Tongue (tissue), 2 donors: ENCODE measurements around the gene USP32. TPM values are rescaled to one million over a fixed set of nuclear protein-coding genes. Genes with fewer than 3 reads are reported as not detected.
"Not testable (repeated sequence)": the region's sequence is repeated elsewhere in the genome, so short reads cannot be mapped to it uniquely, and the experiment has no call there.

Experiments
- DNase-seq: peaks from one replicate; pipeline ENCODE4 v3.0.0-alpha.2; 2015
- total RNA-seq: library from RNA; depleted of rRNA; stranded (reverse); fragments of >200 nt; gene quantifications from one replicate; pipeline ENCODE4 v1.2.3, GENCODE V29; 2014

Gene USP32
- total RNA-seq, 1 donor from 2014 or later = 49.0 TPM

DNA sequence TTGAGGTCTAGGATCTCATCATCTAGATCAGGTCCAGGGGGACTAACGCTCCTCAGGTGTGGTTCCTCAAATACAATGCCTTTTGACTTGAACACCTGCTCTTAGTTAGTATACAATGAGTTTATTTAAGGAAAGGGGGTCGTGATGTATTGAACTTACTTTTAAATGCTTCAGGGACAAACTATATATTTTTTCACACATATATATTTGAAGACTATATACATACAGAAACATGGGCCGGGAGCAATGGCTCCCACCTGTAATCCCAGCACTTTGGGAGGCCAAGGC lies 11.5 kb upstream of the USP32 start:
- DNase-seq = no peak

- no peak for DNase-seq
Measured at GRCh38 chr17:60401819-60402218, 9.9 kb upstream of the USP32 start.

GRCh38 chr17:60398227-60398959 lies 6.5 kb upstream of the USP32 start:
- no peak for DNase-seq

- no peak for DNase-seq
Measured at GRCh38 chr17:60396412-60396811, 4.5 kb upstream of the USP32 start.

GRCh38 chr17:60395508-60396065 lies 3.7 kb upstream of the USP32 start:
- DNase-seq = no peak

GRCh38 chr17:60393840-60394723 lies 2.1 kb upstream of the USP32 start:
- DNase-seq = no peak

- DNase-seq = peak; percentile 74
Measured at GRCh38 chr17:60392845-60393702, 1.1 kb upstream of the USP32 start.

DNA sequence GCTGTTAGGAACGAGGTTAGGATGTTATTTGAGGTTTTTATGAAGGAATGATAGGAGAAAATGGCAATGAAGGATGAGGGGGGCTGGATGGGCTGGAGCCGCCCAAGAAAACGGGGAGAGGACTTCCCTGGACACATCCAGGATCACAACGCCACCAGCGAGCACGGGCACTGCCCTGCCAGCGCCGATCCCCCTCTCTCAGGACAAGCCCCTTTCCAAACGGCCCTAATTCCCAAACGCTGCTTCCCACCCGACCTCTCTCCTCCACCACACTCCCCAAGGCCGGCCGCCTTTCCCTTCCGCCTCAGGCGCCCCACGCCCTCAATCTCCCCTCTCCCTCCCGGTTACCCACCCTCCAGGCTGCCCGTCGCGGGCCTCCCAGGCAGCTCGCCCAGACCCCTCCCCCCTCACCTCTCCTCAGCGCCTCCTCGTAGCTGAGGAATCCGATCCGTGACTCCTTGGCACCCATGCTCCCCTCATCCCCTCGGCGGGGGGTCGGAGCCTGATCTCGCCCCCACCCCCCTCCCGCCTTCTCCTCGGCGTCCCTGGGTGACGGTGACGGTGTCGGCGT lies 377 bp downstream of the USP32 start:
- DNase-seq = no peak

- DNase-seq = peak; percentile 60
Measured at GRCh38 chr17:60390925-60391470, 935 bp downstream of the USP32 start.

GRCh38 chr17:60390186-60390585 lies 1.7 kb downstream of the USP32 start:
- DNase-seq = no peak

DNA sequence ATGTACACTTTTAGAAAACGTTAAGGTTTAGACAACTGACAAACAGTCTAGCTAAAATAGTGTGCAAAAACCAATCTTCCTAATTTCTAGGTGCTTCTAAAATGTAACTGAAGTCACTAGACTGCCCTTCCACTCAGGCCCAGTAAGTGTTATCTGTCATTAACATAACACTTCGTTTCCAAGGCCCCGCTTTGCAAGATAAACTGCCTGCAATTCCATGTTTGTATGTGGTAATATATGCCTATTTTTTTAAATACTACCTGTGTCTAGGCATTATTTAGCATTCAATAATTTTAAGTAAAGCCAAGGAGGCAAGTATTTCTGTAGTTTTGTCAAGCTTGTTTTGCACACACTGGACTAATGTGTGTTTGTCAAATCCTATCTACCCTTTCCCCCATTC lies 3.2 kb downstream of the USP32 start:
- DNase-seq = no peak

- no peak for DNase-seq
Measured at GRCh38 chr17:60387666-60388065, 4.3 kb downstream of the USP32 start.

DNA sequence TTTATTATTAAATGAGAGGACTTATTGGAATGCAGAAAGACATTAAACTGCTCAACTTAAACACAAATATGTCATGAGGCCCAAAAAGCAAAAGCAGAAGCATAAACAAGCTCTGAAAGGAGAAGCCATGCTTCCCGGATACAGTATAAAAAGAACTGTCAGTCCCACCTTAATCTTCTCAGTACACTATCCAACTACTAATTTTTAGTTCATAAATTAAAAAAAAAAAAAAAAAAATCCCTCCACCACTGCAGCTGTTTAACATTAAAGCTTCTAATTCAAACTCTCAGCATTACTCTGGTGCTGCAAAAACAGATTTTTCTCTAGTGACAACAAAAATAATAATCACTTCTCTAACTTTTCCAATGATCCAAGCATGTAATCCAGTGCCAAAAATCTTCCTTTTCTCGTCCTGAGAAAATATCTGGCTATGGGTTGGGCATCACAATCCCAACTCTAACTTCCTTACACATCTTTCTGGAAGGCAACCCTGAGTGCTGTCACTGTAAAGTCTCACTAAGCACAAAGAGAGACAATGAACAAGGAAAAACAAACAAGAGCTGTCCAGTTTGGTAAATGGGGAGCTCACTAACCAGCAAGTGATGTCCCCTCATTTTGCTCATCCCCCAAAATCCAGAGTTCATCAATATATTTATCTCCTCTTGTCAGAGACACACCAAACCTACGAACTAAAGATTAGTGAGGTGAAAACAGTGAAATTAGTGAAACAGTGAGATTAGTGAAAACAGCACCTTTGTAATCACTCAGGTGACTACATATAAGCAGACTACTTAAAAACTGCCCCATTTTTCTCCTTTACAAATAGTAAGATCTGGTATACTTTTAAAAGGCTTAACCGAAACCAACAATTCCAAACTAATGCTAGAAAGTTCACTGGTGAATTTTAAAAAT lies 5.5 kb downstream of the USP32 start:
- DNase-seq = no peak

DNA sequence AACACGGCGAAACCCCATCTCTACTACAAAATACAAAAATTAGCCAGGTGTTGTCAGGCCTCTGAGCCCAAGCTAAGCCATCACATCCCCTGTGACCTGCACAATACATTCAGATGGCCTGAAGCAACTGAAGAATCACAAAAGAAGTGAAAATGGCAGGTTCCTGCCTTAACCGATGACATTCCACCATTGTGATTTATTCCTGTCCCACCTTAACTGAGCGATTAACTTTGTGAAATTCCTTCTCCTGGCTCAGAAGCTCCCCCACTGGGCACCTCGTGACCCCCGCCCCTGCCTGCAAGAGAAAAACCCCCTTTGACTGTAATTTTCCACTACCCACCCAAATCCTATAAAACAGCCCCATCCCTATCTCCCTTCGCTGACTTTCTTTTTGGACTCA lies 7.0 kb downstream of the USP32 start:
- DNase-seq = not testable (repeated sequence)

- DNase-seq = no peak
Measured at GRCh38 chr17:60383379-60383778, 8.6 kb downstream of the USP32 start.

DNA sequence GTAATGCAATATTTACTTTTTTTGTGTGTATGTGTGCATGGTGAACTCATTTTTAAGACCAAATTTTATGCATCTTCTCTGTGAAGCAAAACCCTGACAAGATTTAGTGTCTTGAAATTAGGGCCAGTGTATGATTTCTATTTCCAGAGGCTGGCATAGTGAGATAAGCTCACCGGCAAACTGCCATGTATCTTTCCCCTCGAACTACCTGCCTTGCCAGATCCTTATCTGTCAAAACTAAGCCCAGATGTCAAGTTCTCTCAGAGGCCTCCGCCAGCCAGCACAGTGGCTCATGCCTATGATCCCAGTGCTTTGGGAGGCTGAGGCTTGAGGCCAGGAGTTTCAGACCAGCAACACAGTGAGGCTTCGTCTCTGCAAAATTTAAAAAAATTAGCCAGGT lies 10.0 kb downstream of the USP32 start:
- no peak for DNase-seq

GRCh38 chr17:60379461-60379860 lies 12.5 kb downstream of the USP32 start:
- not testable (repeated sequence) for DNase-seq

GRCh38 chr17:60378187-60378586 lies 13.7 kb downstream of the USP32 start:
- not testable (repeated sequence) for DNase-seq

DNA sequence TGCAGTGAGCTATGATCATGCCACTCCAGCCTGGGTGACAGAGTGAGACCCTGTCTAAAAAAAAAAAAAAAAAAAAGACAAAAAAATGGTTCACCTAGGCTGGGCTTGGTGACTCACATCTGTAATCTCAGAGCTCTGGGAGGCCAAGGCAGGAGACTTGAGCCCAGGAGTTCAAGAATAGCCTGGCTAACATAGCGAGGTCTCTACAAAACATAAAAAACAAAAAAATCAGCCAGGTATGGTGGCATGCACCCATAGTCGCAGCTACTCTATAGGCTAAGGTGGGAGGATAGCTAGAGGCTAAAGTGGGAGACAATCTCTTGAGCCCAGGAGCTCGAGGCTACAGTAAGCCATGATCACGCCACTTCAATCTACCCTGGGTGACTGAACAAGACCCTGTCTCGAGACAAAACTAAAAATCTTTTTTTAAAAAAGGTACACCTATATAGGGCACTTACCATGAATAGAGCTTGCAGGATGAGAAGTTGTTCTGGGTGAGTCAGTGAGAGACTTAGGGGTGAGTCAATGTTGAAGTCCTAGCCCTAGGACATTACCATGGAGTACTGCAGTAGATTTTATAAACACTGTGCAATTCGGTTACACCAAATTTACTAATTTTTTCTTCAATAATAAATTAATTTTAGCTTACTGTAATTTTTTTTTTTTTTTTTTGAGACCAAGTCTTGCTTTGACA lies 19.0 kb downstream of the USP32 start:
- DNase-seq = no peak
